A549 (cell line): Measurements from ENCODE around the gene KCNB1.

Experiments
- CEBPB ChIP-seq, 2 experiments: fragments of >200 bp in 1 of 2; sonication (Bioruptor Twin) in 1 of 2; formaldehyde crosslinking in 1 of 2; IDR thresholded peaks; 2 replicates each; pipeline ENCODE4 v1.6.1; 2012 to 2016
- CTCF ChIP-seq: fragments of >200 bp; sonication (Bioruptor Twin); formaldehyde crosslinking; IDR thresholded peaks from 3 replicates; pipeline ENCODE4 v1.5.1; 2016
- FOSL2 ChIP-seq, 2 experiments: fragments of 450-650 bp in 1 of 2; fragments of >200 bp in 1 of 2; sonication (Bioruptor Twin) in 1 of 2; formaldehyde crosslinking; IDR thresholded peaks; 2 replicates each; pipeline versions ENCODE4 v1.5.0 to v1.6.1; 2016 to 2020; ENCODE audit warnings: mild to moderate bottlenecking in 1 of 2, moderate library complexity in 1 of 2
- MAZ ChIP-seq: fragments of 150-350 bp; IDR thresholded peaks from 2 replicates; pipeline ENCODE4 v1.6.1; 2014; ENCODE audit warnings: antibody characterized with exemption, low read depth, low read length, borderline replicate concordance
- POLR2A ChIP-seq: IDR thresholded peaks from 2 replicates; pipeline ENCODE4 v1.6.1; 2012; ENCODE audit warnings: mild to moderate bottlenecking, low read length
- RNF2 ChIP-seq: fragments of 200-600 bp; sonication (generic); IDR thresholded peaks from 2 replicates; pipeline ENCODE4 v1.6.1; 2016; ENCODE audit warnings: low read depth, mild to moderate bottlenecking, antibody characterized with exemption, moderate library complexity, borderline replicate concordance

- TF ChIP-seq CTCF (no peak), MAZ (no peak), FOSL2 (IDR thresholded peaks at IDR 0.05) (no peak), FOSL2 (CRISPR knock-in tag; IDR thresholded peaks at IDR 0.05) (no peak), POLR2A (no peak), CEBPB (IDR thresholded peaks at IDR 0.05) (no peak), RNF2 (no peak)
Measured at GRCh38 chr20:49324306-49324705, 158.2 kb downstream of the KCNB1 start.
